ENCODE measurements around the gene TMEM140.
"Not testable (repeated sequence)": the region's sequence is repeated elsewhere in the genome, so short reads cannot be mapped to it uniquely, and the experiment has no call there.

The TMEM140 gene

DNA sequence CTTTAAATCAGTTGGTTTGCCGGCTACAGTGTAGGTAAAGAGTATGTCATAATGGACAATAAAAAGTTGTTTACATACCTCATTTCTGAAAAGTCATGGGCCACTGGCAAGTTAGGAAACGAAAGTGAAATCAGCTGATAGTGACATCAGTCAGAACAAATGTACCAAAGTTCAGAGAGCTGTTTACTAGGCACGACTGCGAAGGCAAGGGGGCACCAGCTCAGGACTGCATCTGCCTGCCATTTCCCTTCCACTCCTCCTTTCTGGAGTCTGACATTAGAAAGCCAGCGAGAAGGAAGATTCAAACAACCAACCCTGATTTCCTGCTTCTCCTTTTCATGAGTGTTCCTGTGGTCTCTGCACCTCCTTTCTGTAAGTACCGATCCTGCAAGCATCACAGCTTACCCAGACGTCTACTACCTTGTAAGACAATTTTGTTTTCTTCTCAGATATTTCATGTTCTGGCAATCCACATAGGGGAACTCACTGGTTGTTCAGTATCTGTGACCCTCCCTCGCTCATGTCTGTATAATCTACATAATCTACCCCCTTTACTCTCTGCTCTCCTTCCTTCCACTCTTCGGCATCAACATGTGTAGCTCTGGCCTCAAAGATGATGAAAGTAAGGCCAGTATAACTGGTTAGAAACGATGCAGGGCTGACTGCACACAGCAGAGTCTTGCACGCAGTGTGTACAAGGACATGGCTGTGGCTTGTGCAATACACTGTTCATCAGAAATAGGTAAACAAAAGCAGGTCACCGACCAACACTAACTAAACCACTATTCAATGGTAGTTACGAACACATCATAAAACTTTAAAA, at the start of gene TMEM140:
TSS of gene TMEM140 (plus strand) at position 174 of the 823 bp plus-strand sequence. CDS start 16,370 bp downstream, outside the sequence.
- DNase-seq (ENCODE audit: low spot score), result peak; percentile 80

DNA sequence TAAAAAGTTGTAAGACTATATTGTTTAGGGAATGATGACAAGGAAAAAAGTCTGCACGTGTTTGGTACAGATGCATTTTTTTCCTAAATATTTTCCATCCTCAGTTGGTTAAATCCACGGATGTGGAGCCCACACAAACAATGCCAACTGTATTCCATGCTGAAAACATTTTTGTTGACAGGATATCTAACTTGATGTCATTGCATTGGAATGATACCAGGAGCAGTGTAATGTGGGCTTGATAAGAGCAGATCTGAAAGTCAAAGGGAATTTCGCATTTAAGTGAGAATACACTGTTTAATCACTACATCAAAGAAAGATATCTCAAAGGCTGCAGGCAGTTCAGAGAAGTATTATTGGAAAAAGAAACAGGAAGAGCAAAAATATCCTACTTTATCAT, 49.5 kb upstream of the TMEM140 start:
- no peak for DNase-seq (ENCODE audit: low spot score)

DNA sequence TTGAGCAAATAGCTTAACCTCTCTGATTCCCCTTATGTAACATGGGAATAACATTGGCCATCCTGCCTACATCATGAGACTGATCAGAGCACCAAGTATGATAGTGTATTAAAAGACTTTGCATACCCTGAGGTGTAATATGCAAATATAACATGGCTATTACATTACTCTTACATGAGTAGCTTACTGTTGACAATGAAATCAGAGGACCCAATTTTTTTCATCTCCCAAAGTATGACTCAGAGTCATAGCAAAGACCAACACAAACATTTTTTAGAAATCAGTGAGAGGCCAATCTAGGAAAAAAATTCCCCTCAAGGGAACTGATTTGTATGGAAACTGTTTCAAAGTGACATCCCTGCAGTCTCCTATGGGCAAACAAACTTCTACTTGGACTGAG, 47.0 kb upstream of the TMEM140 start:
- DNase-seq (ENCODE audit: low spot score), result no peak

DNA sequence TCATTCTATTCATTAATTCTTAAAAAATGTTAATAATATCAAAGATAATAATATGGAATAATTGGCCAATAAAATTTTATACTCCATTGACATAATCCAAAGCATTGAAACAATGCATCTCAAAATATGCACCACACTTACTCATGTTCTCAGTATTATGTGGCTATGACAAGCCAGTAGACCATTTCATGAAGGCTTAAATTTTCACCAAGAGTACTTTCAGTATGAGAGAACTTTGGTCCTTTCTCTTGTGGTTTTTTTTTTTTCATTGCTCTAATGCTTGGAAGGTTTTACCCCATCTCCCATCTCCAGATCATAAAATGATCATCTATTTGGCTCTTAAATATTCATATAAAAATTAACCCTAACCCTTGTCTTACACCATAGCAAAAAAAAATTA, 45.5 kb upstream of the TMEM140 start:
- peak; percentile 28 for DNase-seq (ENCODE audit: low spot score)

DNA sequence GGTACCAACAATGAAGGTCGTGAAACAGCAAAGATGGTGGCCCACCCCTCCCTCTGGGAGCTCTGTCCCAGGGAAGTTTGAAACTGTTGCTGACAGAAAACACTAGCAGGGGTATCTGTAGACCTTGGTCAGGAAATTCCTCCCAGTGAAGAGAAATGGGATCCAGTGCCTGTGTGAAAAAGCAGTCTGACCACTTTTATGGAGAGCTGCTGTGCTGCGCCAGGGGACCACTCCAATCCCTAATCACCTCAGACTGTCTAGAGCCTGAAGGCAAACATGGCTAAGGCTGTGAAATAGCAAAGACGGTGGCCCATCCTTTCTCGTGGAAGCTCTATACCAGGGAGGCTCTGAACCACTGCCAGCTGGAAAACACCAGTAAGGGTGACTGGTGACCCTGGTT, 38.3 kb upstream of the TMEM140 start:
- DNase-seq (ENCODE audit: low spot score), result no peak

DNA sequence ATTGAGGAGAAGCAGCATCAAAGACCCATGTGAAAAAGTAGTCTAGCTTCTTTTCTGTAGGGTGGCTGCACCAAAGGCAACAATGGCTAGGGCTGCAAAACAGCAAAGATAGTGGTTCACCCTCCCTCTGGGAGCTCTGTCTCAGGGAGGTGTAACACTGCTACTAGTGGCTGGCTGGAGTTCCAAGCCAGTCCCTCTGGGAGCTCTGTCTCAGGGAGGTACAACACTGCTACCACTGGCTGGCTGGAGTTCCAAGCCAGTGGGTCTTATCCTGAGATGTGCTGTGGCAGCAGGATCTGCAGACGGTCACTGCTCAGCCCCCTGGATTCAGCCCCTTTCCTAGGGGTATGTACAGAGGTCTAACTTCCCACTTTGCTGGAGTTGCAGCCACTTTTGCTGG, 37.9 kb upstream of the TMEM140 start:
- DNase-seq (ENCODE audit: low spot score), result no peak

DNA sequence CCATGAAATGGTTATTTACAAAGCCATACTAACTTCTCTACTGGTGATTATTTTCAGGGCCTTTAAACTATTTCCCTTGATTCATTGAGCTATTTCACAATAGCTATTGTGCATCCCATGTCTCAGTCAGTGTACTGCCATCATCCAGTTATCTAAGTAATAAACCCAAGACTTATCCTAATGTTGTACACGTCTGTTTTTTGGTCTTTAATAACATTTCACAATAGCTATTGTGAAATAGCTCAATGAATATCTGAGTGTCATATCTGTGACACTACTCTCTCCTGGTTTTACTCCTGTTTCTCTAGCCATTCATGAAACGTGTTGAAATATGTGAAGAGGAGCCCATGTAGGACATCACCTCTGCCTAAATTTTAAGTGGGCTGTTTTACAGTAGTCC, 36.5 kb upstream of the TMEM140 start:
- DNase-seq (ENCODE audit: low spot score), result no peak

DNA sequence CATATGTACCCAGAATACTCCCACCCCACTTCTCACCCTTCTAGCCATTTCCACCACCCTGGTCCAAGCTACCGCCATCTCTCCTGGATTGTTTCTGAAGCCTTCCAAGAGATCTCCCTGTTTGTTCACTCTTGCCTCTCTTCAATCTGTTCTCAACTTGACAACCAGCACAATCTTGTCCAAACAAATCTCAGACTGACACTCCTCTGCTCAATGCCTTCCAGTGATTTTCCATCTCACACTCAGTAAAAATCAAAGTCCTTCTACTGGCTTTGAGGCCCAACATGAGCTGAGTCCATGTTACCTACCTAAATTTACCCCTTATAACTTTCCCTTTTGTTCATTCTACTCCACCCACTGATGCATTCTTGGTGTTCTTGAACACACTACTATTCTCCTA, 33.2 kb upstream of the TMEM140 start:
- DNase-seq (ENCODE audit: low spot score), result no peak

DNA sequence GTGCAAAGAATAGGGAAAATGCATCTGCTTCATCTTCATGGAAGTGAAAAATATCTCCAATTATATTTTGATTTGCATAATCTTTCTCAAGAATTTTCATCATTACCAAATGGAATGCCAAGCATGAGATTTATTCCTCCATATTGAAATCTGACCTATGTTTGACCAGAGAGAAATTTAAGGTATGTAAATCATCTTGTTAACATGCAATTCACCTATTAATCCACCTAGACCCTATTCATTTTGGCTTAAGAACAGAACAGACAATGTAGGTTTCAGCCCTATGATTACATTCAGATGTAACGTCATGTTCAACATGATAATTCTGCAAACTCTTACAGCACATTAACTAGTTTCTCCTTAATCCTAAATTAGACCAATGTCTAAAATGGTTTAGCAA, 30.8 kb upstream of the TMEM140 start:
- no peak for DNase-seq (ENCODE audit: low spot score)

DNA sequence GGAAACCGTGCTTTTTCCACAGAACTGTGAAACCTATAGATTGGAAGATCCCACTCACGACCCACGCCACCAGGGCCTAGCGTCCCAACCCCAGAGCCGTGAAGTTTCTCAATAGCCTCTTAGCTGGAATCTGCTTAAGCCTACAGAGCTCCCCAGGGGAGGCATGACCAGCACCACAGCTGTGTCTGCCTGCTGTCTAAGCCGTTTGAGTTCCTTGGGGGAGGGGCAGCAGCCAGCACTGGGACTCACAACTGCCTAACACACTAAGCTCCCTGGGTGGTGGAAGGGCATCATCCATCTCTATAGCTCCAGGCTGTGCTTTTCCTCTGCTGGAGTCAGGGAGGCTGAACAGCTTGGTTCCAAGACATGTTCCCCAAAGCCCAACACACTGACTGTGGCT, 26.0 kb upstream of the TMEM140 start:
- no peak for DNase-seq (ENCODE audit: low spot score)

DNA sequence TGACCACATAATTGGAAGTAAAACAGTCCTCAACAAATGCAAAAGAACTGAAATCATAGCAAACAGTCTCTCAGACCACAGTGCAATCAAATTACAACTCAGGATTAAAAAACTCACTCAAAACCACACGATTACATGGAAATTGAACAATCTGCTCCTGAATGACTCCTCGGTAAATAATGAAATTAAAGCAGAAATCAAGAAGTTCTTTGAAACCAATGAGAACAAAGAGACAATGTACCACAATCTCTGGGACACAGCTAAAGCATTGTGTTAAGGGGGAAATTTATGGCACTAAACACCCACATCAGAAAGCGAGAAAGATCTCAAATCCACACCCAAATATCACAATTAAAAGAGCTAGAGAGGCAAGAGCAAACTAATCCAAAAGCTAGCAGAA, 23.2 kb upstream of the TMEM140 start:
- not testable (repeated sequence) for DNase-seq (ENCODE audit: low spot score)

DNA sequence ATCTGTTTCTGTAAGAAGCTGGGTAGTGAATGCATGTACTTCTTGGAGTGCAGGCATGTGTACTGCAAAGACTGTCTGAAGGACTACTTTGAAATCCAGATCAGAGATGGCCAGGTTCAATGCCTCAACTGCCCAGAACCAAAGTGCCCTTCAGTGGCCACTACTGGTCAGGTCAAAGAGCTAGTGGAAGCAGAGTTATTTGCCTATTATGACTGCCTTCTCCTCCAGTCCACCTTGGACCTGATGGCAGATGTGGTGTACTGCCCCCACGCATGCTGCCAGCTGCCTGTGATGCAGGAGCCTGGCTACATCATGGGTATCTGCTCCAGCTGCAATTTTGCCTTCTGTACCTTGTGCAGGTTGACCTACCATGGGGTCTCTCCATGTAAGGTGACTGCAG, 18.9 kb upstream of the TMEM140 start:
- DNase-seq (ENCODE audit: low spot score), result no peak

DNA sequence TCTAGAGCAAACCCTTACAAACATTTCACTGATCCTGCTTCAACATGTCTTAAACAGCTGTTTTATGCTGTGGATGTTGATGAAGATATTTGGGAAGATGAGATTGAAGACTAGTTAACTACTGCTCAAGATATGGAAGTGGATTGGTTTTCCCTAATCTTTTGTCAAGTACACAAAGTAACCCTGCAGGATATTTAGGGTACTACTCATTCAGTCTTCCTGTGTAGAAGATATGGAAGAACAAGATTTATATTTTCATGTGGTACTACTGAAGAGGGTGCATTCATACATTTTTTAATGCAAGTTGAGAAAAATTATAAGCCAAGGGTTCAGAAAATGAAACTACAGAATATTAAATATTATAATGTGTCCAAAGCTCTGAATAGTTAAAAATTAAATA, 18.3 kb upstream of the TMEM140 start:
- no peak for DNase-seq (ENCODE audit: low spot score)

DNA sequence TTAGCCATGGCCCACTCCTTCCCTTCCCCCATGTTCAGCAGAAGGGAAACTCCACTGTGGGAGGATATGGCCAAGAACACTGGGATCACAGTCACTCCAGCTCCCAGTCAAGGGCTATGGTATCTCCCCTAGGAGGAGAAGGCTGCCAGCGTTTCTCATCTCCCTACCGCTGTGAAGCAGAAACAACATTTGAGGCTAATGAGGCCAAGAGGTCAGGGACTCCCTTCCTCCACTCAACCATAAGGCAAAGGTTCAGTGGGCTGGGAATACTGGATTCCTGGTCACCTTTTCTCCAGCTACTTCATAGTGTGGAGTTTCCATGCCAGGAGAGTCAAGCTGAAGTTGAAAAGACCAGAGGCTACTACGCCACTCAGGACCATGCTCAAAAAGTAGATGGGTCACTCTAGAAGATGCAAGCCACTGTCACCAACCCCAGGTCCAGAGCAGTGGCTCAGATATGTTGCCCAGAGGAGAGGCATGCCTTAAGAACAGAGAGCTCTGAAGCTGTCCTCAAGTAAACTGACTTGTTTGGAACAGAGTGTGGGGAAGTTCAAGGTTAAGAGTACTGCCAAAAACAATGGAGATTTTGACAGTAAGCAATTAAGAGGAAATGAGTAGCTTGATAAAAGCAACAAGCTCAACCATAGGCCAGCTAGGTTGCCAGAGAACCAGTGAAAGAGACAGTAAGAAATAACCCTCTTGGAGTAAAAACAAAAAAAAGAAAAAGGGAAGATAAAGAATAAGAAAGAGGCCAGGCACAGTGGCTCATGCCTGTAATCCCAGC, 3.8 kb upstream of the TMEM140 start:
- DNase-seq (ENCODE audit: low spot score), result no peak

DNA sequence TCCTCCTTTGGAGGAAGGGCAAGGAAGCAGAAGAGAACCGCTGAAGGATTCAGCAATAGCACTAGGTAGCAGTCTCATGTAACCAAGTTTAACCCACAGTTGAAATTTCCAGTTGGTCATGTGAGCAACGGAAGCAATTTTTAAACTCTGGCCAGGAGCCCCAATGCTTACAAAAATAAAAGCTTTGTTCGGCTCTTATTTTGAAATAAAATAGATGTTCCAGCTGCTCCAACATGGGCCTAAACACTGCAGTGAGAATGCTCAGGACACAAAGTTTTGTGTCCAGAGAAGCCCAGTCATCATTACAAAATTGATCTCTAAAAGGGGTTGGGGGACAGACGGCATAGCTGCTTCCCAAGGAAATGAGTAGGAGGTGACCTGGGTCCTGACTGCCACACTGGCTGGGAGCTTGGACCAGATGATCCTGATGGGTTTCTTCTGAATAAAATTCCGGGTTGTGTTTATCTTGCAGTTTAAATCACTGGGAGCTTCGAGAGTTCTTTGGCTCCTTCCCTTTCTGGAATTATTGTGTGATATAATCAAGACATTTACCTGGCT, 452 bp upstream of the TMEM140 start:
- peak; percentile 16 for DNase-seq (ENCODE audit: low spot score)

DNA sequence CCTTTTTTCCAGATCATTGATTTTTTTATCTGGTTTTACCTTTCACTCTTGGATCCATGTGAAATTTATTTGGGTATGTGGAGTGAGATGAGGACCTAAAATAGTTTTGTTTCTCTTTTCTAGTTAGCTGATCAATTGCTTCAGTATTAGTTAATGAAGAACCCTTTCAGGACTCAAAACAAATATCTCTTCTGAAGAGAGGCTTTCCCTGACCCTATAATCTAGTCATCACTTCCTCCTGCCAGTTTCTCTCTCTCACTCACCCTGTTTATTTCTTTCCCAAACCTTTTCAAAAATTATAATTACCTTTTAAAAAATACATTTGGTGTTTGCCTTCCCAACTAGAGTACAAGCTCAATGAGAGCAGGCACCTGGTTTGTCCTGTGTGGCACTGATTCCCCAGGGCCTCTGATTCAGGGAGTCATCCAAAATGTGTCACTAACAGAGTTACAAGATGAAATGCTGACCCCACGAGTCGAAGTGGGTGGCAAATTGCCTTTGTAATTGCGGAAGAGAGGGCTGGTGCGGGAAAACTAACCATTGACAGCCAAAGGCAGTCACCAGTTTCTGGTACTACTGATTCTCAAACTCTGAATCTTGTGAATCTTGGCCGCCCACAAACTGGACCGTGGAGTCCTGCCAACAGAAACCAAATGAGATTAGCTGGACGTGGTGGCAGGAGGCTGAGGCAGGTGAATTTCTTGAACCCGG, 2.4 kb downstream of the TMEM140 start:
- no peak for DNase-seq (ENCODE audit: low spot score)

DNA sequence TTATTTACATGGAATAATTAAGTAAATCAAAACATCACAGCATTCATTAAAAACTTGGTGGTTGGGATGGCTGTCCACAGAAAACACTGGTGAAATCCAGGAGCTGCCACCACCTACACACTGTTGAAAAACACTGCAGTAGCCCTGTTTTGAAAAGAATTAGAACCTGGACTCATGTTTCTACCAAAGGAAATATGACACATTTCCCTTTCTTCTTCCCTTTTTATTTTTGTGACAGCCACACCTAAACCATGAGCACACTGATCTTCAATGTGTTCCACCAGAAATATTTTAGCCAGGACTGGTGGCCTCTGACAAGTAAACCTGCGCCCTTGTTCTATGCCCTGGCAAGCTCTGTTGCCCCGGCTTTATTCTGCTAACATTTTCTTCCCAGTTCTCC, 3.3 kb downstream of the TMEM140 start:
- no peak for DNase-seq (ENCODE audit: low spot score)

DNA sequence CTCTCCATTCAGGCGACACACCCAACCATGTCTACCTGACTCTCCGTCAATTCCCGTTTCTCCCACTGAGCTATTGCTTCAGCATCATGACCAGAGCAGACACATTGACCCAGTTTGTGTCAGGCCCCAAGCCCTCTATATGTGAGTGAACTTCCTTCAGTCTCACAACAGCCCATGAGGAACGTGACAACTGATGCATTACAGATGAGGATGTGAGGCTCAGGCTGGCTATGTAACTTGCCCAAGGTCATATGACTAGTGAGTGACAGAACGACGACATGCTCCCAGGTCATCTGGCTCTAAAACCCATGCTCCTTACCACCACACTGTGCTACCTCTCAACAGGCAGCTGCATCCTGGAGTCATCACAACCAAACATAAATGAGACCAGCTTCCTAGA, 3.7 kb downstream of the TMEM140 start:
- no peak for DNase-seq (ENCODE audit: low spot score)

DNA sequence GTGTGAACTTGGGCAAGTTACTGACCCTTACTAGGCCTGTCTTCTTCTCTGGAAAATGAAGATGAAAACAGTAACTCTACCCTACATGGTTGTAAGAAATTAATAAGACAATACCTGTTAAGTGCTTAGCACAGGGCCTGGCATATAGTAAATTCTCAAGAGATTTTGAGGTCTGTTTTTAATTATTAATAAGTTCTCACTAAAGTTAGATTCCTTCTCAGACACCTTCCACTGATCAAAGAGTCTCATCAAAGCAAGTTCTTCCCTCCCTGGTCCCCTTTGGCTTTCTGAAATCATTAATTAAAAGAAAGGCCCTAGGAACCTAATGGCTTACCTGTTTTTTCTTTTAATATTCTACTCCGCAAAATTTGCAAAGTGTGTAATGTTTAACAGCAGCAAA, 4.6 kb downstream of the TMEM140 start:
- DNase-seq (ENCODE audit: low spot score), result no peak

DNA sequence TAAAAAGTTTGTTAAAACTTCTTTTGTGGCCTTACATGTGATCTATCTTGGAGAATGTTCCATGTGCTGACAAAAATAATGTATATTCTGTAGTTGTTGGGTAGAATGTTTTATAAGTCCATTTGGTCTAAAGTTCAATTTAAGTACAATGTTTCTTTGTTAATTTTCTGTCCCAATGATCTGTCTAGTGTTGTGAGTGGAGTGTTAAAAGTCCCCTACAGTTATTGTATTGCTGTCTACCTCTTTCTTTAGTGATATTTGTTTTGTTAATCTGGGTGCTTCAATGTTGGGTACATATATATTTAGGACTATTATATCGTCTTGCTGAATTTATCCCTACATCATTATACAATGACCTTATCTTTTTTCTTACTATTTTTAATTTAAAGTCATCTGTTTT, 6.9 kb downstream of the TMEM140 start:
- no peak for DNase-seq (ENCODE audit: low spot score)

DNA sequence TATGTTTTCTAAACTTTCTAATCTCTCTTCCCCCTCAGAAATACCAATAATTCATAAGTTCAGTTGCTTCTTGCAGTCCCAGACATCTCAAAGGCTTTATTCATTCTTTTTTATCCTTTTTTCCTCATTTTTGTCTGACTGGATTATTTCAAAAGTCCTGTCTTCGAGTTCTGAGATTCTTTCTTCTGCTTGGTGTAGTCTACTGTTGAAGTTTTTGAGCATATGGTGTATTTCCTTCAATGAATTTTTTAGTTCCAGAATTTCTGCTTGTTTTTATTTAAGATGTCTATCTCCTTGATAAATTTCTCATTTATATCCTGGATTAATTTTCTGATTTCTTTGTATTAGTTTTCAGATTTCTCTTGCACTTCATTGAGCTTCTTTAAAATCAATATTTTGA, 8.4 kb downstream of the TMEM140 start:
- DNase-seq (ENCODE audit: low spot score), result no peak

DNA sequence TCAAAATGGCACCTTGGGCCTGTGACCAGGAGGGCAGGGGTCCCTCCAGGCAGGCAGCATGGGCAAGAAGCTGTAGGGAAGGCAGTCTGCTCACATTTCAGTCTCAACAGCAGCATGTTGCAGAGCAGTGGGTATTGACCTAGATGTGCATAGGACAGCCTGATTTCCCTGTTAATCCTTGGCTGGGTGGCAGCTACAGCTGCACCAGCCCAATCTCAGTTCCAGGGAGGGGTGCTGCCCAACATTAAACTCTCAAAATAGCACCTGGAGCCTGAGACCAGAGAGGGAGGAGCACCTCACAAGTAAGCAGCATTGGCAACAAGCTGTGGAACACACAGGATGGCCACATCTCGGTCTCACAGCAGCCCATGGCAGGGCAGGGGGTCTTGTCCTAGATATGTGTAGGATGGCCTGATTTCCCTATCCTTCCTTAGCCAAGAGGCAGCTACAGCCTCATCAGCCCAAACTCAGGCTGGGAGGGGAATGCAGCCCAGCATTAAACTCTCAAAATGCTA, 10.3 kb downstream of the TMEM140 start:
- no peak for DNase-seq (ENCODE audit: low spot score)
